Gastroesophageal sphincter (tissue), 4 donors: ENCODE measurements around the gene NTMT1. TPM values are rescaled to one million over a fixed set of nuclear protein-coding genes. Genes with fewer than 3 reads are reported as not detected.

Experiments used
- ATAC-seq: fragments of 150-250 bp; one replicate; pipeline ENCODE4 v1.9.1; 2016; ENCODE audit warnings: mild to moderate bottlenecking, moderate library complexity
- H3K27ac ChIP-seq, 4 donors: fragments of 200-600 bp; sonication (generic) in 3 of 4; 1 replicate in 3 of 4; 2 replicates in 1 of 4; pipeline ENCODE4 v1.5.1; 2016 to 2019
- H3K27me3 ChIP-seq: fragments of 200-600 bp; sonication (generic); one replicate; pipeline ENCODE4 v1.5.1; 2019
- H3K36me3 ChIP-seq, 2 donors: fragments of 200-600 bp; sonication (generic); one replicate each; pipeline ENCODE4 v1.5.1; 2019; ENCODE audit warnings: control low read depth in 1 of 2
- H3K4me1 ChIP-seq, 3 donors: fragments of 200-600 bp; sonication (generic); 1 replicate in 2 of 3; 2 replicates in 1 of 3; pipeline ENCODE4 v1.5.1; 2016 to 2019; ENCODE audit warnings: control low read depth in 2 of 3
- H3K4me3 ChIP-seq, 2 donors: fragments of 200-600 bp; sonication (generic); one replicate each; pipeline ENCODE4 v1.5.1; 2019; ENCODE audit warnings: mild to moderate bottlenecking in 1 of 2, moderate library complexity in 1 of 2
- H3K9me3 ChIP-seq, 3 donors: fragments of 200-600 bp; sonication (generic); one replicate each; pipeline ENCODE4 v1.5.1; 2017 to 2019; ENCODE audit warnings: control low read depth in 2 of 3
- CTCF ChIP-seq, 4 experiments: fragments of 200-600 bp in 2 of 4; fragments of 450-650 bp in 2 of 4; sonication (generic) in 1 of 4; IDR thresholded peaks; one replicate each; pipeline ENCODE4 v1.5.1; 2017 to 2019; ENCODE audit warnings: antibody characterized with exemption in 4 of 4, mild to moderate bottlenecking in 2 of 4, moderate library complexity in 2 of 4
- EP300 ChIP-seq: sonication (generic); formaldehyde crosslinking; IDR thresholded peaks from one replicate; pipeline ENCODE4 v1.6.1; 2017; ENCODE audit warnings: antibody characterized with exemption, mild to moderate bottlenecking
- POLR2A ChIP-seq, 2 donors: fragments of 450-650 bp; IDR thresholded peaks; one replicate each; pipeline ENCODE4 v1.6.1; 2017; ENCODE audit warnings: antibody characterized with exemption in 2 of 2, mild to moderate bottlenecking in 2 of 2, moderate library complexity in 1 of 2
- POLR2AphosphoS5 ChIP-seq: sonication (generic); formaldehyde crosslinking; IDR thresholded peaks from one replicate; pipeline ENCODE4 v1.6.1; 2017; ENCODE audit warnings: antibody characterized with exemption
- WGBS, 2 donors: methylation state at CpG; one replicate each; pipeline ENCODE4 v1.1.5; 2018; ENCODE audit warnings: low coverage in 1 of 2; 5-methylcytosine and 5-hydroxymethylcytosine counted together
- total RNA-seq, 4 donors: library from RNA; depleted of rRNA; stranded (reverse); fragments of >200 nt; gene quantifications; one replicate each; pipeline ENCODE4 v1.1.0, GENCODE V29; 2016

The NTMT1 gene
- total RNA-seq, 4 donors from 2014 or later: 12.8 to 24.0 (median 21.8) TPM

GRCh38 chr9:129665814-129666520 is 40.0 kb downstream of the NTMT1 start:
- Histone ChIP-seq H3K4me1 (peaks cover 0 to 23% (median 9%) of the 10 kb centered on the region in 3 donors), H3K9me3 (no peaks in the 10 kb centered on the region), H3K36me3 (no peaks in the 10 kb centered on the region), H3K4me3 (peak overlapping the region; percentile 10 to 55), H3K27ac (peak overlapping the region in 2 of 4 donors; percentile 54 to 64), H3K27me3 (peaks cover 49% of the 10 kb centered on the region)
- peak; percentile 53 for ATAC-seq
- TF ChIP-seq CTCF (IDR thresholded peaks at IDR 0.05): no peak
- WGBS, 2 donors: no CpG with 5 or more reads among the region's 88 CpGs

GRCh38 chr9:129666575-129666974 is 40.6 kb downstream of the NTMT1 start:
- ATAC-seq: no peak

DNA sequence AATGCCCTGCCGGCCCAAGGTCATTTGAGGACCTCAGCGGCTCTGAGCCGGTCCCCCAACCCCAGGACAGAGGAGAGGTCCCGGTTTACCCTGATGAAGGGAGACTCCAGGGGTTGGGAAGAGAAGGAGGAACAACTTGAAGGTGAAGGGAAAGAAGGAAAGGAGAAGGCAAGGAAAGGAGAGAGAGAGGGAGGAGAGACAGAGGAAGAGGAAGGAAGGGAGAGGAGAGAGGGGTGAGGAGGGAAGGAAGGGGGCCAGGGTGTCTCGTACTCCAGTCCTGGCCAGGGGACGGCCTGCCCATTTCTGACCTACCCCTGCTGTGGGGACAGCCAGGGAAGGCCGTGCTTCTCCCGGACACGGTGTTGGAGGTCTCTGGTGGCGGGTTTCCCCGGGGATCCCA is 41.4 kb downstream of the NTMT1 start:
- Histone ChIP-seq H3K36me3 (no peaks in the 10 kb centered on the region), H3K27me3 (peaks cover 49% of the 10 kb centered on the region), H3K4me1 (peaks cover 0 to 23% (median 9%) of the 10 kb centered on the region in 3 donors), H3K4me3 (no peak overlapping the region), H3K9me3 (no peaks in the 10 kb centered on the region), H3K27ac (peak overlapping the region in 1 of 4 donors; percentile 64)
- WGBS, 2 donors: 76 to 85% methylated on average over 4 to 7 of the region's 11 CpGs
- no peak for ATAC-seq
- TF ChIP-seq POLR2A (IDR thresholded peaks at IDR 0.05) (no peak), POLR2AphosphoS5 (no peak), CTCF (IDR thresholded peaks at IDR 0.05) (no peak)

More at GRCh38 chr9:129666575-129666974, 40.6 kb downstream of the NTMT1 start:
- TF ChIP-seq POLR2A (IDR thresholded peaks at IDR 0.05) (no peak), POLR2AphosphoS5 (no peak), CTCF (IDR thresholded peaks at IDR 0.05) (no peak), EP300 (no peak)
- H3K27me3 ChIP-seq: peaks cover 49% of the 10 kb centered on the region
- peak overlapping the region; percentile 10 to 55 for H3K4me3 ChIP-seq
- H3K27ac ChIP-seq: peak overlapping the region in 2 of 4 donors; percentile 54 to 64
- no peaks in the 10 kb centered on the region for H3K36me3 ChIP-seq
- H3K4me1 ChIP-seq: peaks cover 0 to 23% (median 9%) of the 10 kb centered on the region in 3 donors
- no peaks in the 10 kb centered on the region for H3K9me3 ChIP-seq
- 18% methylated on average over 2 of the region's 13 CpGs; no CpG with 5 or more reads in 1 of the 2 donors for WGBS, 2 donors

DNA sequence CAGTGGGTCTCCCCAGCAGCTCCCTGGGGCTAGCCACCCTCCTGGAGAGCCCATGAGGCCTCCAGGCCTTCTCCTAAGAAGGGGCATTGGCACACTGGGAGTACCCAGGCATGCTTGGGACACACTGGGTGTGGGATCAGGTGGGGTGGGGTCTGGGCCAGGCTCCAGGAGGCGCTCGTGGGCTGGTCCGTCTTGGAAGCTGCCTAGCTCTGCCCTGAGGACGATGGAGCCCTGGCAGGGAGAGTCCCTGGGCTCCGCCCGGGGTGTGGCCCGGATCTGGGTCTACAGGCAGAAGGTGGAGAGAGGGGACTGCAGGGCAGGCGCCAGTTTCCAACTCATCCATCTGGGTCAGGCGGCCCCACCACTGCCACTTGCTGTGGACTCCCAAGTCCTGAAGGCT is 41.9 kb downstream of the NTMT1 start:
- Histone ChIP-seq H3K9me3 (no peaks in the 10 kb centered on the region), H3K27me3 (peaks cover 49% of the 10 kb centered on the region), H3K4me3 (no peak overlapping the region), H3K4me1 (peaks cover 0 to 23% (median 9%) of the 10 kb centered on the region in 3 donors), H3K36me3 (no peaks in the 10 kb centered on the region), H3K27ac (peak overlapping the region in 1 of 4 donors; percentile 48)
- WGBS, 2 donors: no CpG with 5 or more reads among the region's 9 CpGs
- TF ChIP-seq POLR2AphosphoS5: no peak
- TF ChIP-seq POLR2A (IDR thresholded peaks at IDR 0.05): no peak
- TF ChIP-seq EP300: no peak
- no peak for TF ChIP-seq CTCF (IDR thresholded peaks at IDR 0.05)
- ATAC-seq: no peak

DNA sequence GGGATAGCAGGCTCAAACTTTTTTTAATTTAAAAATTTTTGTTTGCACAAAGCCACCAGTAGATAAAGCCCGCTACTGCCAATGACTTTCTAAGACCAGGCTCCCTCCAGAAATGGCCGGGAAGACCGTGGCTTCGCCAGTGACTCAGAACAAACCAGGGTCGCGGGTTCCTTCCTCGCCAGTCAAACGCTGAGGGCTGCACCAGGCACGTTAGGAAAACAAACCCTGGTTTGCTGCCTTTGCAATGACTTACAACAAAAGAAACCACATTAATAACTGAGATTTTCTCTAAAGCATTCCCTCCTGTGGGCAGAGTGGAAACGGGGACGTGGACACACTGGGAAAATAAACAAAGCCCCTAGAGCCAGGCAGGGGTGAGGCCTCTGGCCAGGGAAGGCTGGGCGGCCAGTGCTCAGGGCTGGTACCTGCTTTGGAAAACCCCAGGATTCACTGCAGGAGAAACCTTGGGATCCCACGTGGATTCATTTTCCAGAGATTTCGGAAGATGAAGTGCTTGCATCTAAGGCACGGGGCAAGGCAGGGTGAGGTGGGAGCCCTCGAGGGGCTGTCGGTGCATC is 43.3 kb downstream of the NTMT1 start:
- WGBS, 2 donors: 62 to 64% methylated on average over 14 of the region's 17 CpGs
- Histone ChIP-seq H3K4me1 (peaks cover 0 to 23% (median 9%) of the 10 kb centered on the region in 3 donors), H3K9me3 (no peaks in the 10 kb centered on the region), H3K27me3 (peaks cover 41% of the 10 kb centered on the region), H3K4me3 (no peak overlapping the region), H3K27ac (no peak overlapping the region), H3K36me3 (no peaks in the 10 kb centered on the region)
- no peak for ATAC-seq
- TF ChIP-seq EP300 (no peak), POLR2AphosphoS5 (no peak), POLR2A (IDR thresholded peaks at IDR 0.05) (no peak), CTCF (IDR thresholded peaks at IDR 0.05) (no peak)
